A673 (cell line): ENCODE measurements around the gene LRRC74A. TPM values are rescaled to one million over a fixed set of nuclear protein-coding genes. Genes with fewer than 3 reads are reported as not detected.

ENCODE experiments used
- BruUV-seq: library from RNA; stranded (reverse); fragments of 400-500 nt; replicated peaks from 2 replicates; lab custom pipeline; 2021; lab: Mats Ljungman, UMichigan
- CTCF ChIA-PET: fragments of 300-600 bp; sonication (Branson Sonifier 250); formaldehyde crosslinking; loops from one replicate; lab custom pipeline; 2022; ENCODE audit warnings: antibody characterized with exemption; lab: Charles Lee
- POLR2A ChIA-PET: fragments of 300-600 bp; sonication (Branson Sonifier 250); formaldehyde crosslinking; loops from one replicate; lab custom pipeline; 2022; ENCODE audit warnings: antibody characterized with exemption; ENCODE audit not compliant: low non-redundant PET; lab: Charles Lee
- DNase-seq: peaks from one replicate; pipeline ENCODE4 v3.0.0-alpha.2; 2015; ENCODE audit warnings: low spot score
- H3K27ac ChIP-seq: fragments of 200-600 bp; sonication (generic); 2 replicates; pipeline ENCODE4 v1.5.1; 2016; ENCODE audit warnings: mixed run types, low read depth, mild to moderate bottlenecking, mixed read lengths, antibody characterized with exemption, low read length; ENCODE audit not compliant: poor library complexity, severe bottlenecking
- H3K27me3 ChIP-seq: fragments of 200-600 bp; sonication (generic); replicated peaks from 2 replicates; pipeline ENCODE4 v1.6.1; 2017; ENCODE audit warnings: mixed run types, low read depth, mild to moderate bottlenecking, mixed read lengths, antibody characterized with exemption, low read length; ENCODE audit not compliant: insufficient read depth, poor library complexity
- H3K36me3 ChIP-seq: fragments of 200-600 bp; sonication (generic); 2 replicates; pipeline ENCODE4 v1.6.1; 2016; ENCODE audit warnings: mixed run types, mild to moderate bottlenecking, mixed read lengths, antibody characterized with exemption, low read length; ENCODE audit not compliant: insufficient read depth, poor library complexity, severe bottlenecking
- H3K4me1 ChIP-seq: fragments of 200-600 bp; sonication (generic); 2 replicates; pipeline ENCODE4 v1.6.1; 2017; ENCODE audit warnings: mixed run types, mild to moderate bottlenecking, mixed read lengths, antibody characterized with exemption, low read length; ENCODE audit not compliant: insufficient read depth, poor library complexity, severe bottlenecking
- H3K4me3 ChIP-seq: fragments of 200-600 bp; sonication (generic); 2 replicates; pipeline ENCODE4 v1.5.1; 2016; ENCODE audit warnings: low read depth, mixed run types, mild to moderate bottlenecking, mixed read lengths, low read length; ENCODE audit not compliant: poor library complexity, severe bottlenecking
- H3K9me3 ChIP-seq: fragments of 200-600 bp; sonication (generic); 2 replicates; pipeline ENCODE4 v1.6.1; 2016; ENCODE audit warnings: mixed run types, low read depth, mild to moderate bottlenecking, mixed read lengths, antibody characterized with exemption, low read length; ENCODE audit not compliant: poor library complexity, severe bottlenecking
- EZH2 ChIP-seq: fragments of 200-600 bp; sonication (generic); IDR thresholded peaks from 2 replicates; pipeline ENCODE4 v1.6.1; 2017; ENCODE audit warnings: borderline replicate concordance, low read depth, mild to moderate bottlenecking, mixed read lengths, antibody characterized with exemption, low read length; ENCODE audit not compliant: poor library complexity, severe bottlenecking
- intact Hi-C: fragments of 100-400 bp; cut with micrococcal nuclease; formaldehyde crosslinking; loops from one replicate; pipeline ENCODE4 v1.10.0; 2022; ENCODE audit not compliant: unreplicated experiment
- total RNA-seq: library from RNA; stranded (reverse); gene quantifications from 2 replicates; pipeline ENCODE4 v1.2.3, GENCODE V29; 2021
- TF ChIP-seq, protein P1 (sequence below): fragments of 300-800, 200-600 bp; sonication (generic); conservative IDR thresholded peaks from 2 replicates; pipeline ENCODE4 v1.5.1; 2017; ENCODE audit warnings: low read depth, mild to moderate bottlenecking, antibody characterized with exemption, low read length, moderate library complexity, mixed read lengths

Gene LRRC74A
- total RNA-seq, 1 experiment from 2014 or later, result not detected

- POLR2A ChIA-PET, result no interaction called here
- H3K4me3 ChIP-seq, result no peak overlapping the region
- intact Hi-C loops, result loop anchor here (2.0 kb wide), 1 partner anchor 76 kb away; no protein-coding TSS in a partner anchor
Observed at GRCh38 chr14:76784881-76785280, 41.3 kb upstream of the LRRC74A start.

DNA sequence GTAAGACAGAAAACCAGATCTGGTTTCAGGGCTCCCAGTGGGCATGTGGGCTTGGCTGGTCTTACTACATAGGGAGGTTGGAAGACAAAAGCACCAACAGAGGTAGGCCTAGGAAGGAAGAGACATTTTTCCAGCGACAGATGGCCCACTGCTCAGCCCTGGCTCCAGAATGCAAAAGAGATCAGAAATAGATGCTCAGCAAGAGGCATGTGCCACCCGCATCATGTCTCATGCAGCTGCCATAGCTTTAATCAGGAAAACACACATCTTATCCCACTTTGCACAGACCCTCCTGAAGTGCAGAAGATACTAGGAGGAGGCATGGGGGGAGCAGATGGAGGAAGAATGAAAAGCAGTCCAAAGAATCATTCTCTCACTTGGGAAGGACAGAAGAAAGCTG lies 39.6 kb upstream of the LRRC74A start:
- TF ChIP-seq EZH2, result no peak
- TF ChIP-seq, protein P1, sequence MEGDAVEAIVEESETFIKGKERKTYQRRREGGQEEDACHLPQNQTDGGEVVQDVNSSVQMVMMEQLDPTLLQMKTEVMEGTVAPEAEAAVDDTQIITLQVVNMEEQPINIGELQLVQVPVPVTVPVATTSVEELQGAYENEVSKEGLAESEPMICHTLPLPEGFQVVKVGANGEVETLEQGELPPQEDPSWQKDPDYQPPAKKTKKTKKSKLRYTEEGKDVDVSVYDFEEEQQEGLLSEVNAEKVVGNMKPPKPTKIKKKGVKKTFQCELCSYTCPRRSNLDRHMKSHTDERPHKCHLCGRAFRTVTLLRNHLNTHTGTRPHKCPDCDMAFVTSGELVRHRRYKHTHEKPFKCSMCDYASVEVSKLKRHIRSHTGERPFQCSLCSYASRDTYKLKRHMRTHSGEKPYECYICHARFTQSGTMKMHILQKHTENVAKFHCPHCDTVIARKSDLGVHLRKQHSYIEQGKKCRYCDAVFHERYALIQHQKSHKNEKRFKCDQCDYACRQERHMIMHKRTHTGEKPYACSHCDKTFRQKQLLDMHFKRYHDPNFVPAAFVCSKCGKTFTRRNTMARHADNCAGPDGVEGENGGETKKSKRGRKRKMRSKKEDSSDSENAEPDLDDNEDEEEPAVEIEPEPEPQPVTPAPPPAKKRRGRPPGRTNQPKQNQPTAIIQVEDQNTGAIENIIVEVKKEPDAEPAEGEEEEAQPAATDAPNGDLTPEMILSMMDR, result no peak
- peaks cover 17% of the 10 kb centered on the region for H3K36me3 ChIP-seq
- H3K4me3 ChIP-seq, result no peak overlapping the region
- ChIA-PET POLR2A (no interaction called here), CTCF (no interaction called here)
- intact Hi-C loops, result no loop called here
- H3K27me3 ChIP-seq, result no peaks in the 10 kb centered on the region
- no peak overlapping the region for H3K27ac ChIP-seq
- no peaks in the 10 kb centered on the region for H3K4me1 ChIP-seq
- DNase-seq, result no peak
- BruUV-seq, result no TSS peak
- no peaks in the 10 kb centered on the region for H3K9me3 ChIP-seq

More at GRCh38 chr14:76784881-76785280, 41.3 kb upstream of the LRRC74A start:
- no TSS peak for BruUV-seq
- TF ChIP-seq EZH2, result no peak
- TF ChIP-seq, protein P1, result peak; percentile 98
- DNase-seq, result peak; percentile 90
- Histone ChIP-seq H3K4me1 (no peaks in the 10 kb centered on the region), H3K36me3 (peaks cover 12% of the 10 kb centered on the region), H3K9me3 (no peaks in the 10 kb centered on the region), H3K27ac (no peak overlapping the region), H3K27me3 (no peaks in the 10 kb centered on the region)
- CTCF ChIA-PET, result interaction anchor here (0.5 to 1.7 kb wide), 4 partner anchors 9 to 712 kb away, joined by 5 to 17 read pairs (median 7); no protein-coding TSS in a partner anchor

DNA sequence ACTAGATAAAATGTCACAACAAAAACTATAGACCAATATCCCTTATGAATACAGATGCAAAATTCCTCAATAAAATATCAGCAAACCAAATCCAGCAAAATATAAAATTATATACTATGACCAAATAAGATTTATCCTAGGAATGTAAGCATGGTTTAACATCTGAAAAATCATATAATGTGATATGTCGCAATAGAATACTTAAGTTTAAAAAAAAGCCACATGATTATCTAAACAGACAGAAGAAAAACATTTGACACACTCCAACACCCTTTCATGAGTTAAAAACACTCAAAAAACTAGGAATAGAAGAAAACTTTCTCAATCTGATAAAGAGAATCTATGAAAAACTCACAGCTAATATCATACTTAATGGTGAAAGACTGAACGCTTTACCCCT lies 33.8 kb upstream of the LRRC74A start:
- Histone ChIP-seq H3K9me3 (no peaks in the 10 kb centered on the region), H3K36me3 (peaks cover 17% of the 10 kb centered on the region), H3K4me3 (no peak overlapping the region), H3K4me1 (no peaks in the 10 kb centered on the region), H3K27ac (no peak overlapping the region), H3K27me3 (no peaks in the 10 kb centered on the region)
- BruUV-seq, result no TSS peak
- intact Hi-C loops, result no loop called here
- ChIA-PET CTCF (no interaction called here), POLR2A (no interaction called here)
- no peak for DNase-seq
- no peak for TF ChIP-seq EZH2
- TF ChIP-seq, protein P1, result no peak
